ENCODE data around the gene MAMSTR. TPM values are rescaled to one million over a fixed set of nuclear protein-coding genes. Genes with fewer than 3 reads are reported as not detected.
A peak's percentile ranks its signal among the peaks of the same experiment; 100 is the strongest.

Gene MAMSTR
- total RNA-seq, 1 experiment from 2014 or later, result 1.9 TPM

DNA sequence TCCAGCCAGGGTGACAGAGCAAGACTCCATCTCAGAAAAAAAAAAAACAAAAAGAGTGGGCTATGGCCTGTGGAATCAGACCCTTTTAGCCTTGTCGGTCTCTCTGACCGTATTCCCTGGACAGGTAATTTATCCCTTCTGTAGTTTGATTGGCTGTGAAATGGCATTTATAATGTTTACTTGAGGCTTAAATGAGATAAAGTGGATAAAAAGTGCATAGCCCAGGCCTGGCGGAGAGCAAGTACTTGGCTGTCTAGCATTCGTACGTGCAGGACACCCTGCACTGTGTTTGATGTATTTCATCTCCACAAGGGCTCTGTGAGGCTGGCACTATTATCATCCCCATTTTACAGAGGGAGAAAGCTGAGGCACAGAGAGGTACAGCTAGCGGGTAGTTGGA lies 53.7 kb downstream of the MAMSTR start:
- Histone ChIP-seq H3K9me3 (no peaks in the 10 kb centered on the region), H3K4me3 (ENCODE audit: low read depth, low read length) (no peak overlapping the region), H3K27me3 (replicated peaks; ENCODE audit: control insufficient read depth, insufficient read depth, low read length) (no peaks in the 10 kb centered on the region), H3K4me1 (peaks cover 17% of the 10 kb centered on the region), H3K36me3 (ENCODE audit: control insufficient read depth, insufficient read depth, low read length) (no peaks in the 10 kb centered on the region)
- H3K27me3 Mint-ChIP-seq (ENCODE audit: insufficient read depth, unreplicated experiment), result no peaks in the 10 kb centered on the region
- ChIA-PET CTCF (no interaction called here), POLR2A (no interaction called here)
- peak in 1 of 2 experiments; percentile 51 for DNase-seq
- peak overlapping the region; percentile 69 for H3K27ac Mint-ChIP-seq (ENCODE audit: unreplicated experiment)
- peaks cover 8% of the 10 kb centered on the region for H3K36me3 Mint-ChIP-seq (ENCODE audit: insufficient read depth, unreplicated experiment)
- intact Hi-C loops (cut with micrococcal nuclease; ENCODE audit: unreplicated experiment), result no loop called here
- peaks cover 7% of the 10 kb centered on the region for H3K4me1 Mint-ChIP-seq (ENCODE audit: low read depth, unreplicated experiment)
- no peak overlapping the region for H3K4me3 Mint-ChIP-seq (ENCODE audit: unreplicated experiment)
- TF ChIP-seq, protein P1, sequence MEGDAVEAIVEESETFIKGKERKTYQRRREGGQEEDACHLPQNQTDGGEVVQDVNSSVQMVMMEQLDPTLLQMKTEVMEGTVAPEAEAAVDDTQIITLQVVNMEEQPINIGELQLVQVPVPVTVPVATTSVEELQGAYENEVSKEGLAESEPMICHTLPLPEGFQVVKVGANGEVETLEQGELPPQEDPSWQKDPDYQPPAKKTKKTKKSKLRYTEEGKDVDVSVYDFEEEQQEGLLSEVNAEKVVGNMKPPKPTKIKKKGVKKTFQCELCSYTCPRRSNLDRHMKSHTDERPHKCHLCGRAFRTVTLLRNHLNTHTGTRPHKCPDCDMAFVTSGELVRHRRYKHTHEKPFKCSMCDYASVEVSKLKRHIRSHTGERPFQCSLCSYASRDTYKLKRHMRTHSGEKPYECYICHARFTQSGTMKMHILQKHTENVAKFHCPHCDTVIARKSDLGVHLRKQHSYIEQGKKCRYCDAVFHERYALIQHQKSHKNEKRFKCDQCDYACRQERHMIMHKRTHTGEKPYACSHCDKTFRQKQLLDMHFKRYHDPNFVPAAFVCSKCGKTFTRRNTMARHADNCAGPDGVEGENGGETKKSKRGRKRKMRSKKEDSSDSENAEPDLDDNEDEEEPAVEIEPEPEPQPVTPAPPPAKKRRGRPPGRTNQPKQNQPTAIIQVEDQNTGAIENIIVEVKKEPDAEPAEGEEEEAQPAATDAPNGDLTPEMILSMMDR (IDR thresholded peaks at IDR 0.05; ENCODE audit: insufficient read depth in 1 of 2, low read depth in 1 of 2, low read length in 1 of 2, severe bottlenecking in 1 of 2, unreplicated experiment in 1 of 2), result no peak
- no TSS peak for BruUV-seq (replicated peaks)
- H3K9me3 Mint-ChIP-seq (ENCODE audit: unreplicated experiment), result peaks cover 11% of the 10 kb centered on the region

DNA sequence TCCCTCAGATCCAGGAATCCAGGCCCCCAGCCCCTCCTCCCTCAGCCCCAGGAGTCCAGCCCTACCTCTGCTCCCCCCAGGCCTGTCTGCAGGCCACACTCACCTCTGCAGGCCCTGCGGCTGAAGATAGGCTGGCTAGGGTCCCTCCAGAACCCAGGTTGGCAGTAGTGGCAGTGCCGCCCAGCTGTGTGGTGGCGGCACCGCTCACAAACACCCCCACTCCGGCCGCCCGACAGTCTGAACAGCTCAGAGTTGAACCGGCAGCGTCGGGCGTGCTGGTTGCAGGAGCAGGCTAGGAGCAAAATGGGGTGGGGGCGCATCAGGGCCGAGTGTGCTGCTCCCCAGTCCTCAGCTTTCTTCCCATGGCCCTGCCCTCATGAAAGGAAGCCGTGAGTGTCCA lies 55.0 kb downstream of the MAMSTR start:
- TF ChIP-seq, protein P1 (IDR thresholded peaks at IDR 0.05; ENCODE audit: insufficient read depth in 1 of 2, low read depth in 1 of 2, low read length in 1 of 2, severe bottlenecking in 1 of 2, unreplicated experiment in 1 of 2), result no peak
- no TSS peak for BruUV-seq (replicated peaks)

DNA sequence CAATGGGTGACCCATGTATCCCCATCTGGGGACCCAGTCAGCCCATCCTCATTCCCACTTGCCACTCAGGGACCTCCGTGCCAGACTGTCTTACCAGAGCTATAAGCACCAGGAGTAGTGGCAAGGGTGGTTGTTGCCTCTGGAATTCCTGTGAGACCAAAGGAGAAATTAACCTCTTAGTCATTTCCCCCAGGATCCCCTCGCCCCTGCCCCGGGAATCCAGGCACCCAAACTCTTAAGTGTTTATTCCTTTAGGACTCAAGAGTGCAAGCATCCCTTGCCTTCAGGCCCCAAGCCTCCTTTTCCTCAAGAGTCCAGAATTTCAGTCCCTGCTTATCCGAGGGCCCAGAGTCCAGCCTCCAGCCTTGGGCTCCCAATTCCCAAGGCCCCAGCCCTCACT lies 55.9 kb downstream of the MAMSTR start:
- intact Hi-C loops (cut with micrococcal nuclease; ENCODE audit: unreplicated experiment), result no loop called here
- peaks cover 7% of the 10 kb centered on the region for H3K4me1 Mint-ChIP-seq (ENCODE audit: low read depth, unreplicated experiment)
- ChIA-PET POLR2A (no interaction called here), CTCF (no interaction called here)
- TF ChIP-seq, protein P1 (IDR thresholded peaks at IDR 0.05; ENCODE audit: insufficient read depth in 1 of 2, low read depth in 1 of 2, low read length in 1 of 2, severe bottlenecking in 1 of 2, unreplicated experiment in 1 of 2), result no peak
- Histone ChIP-seq H3K4me1 (peaks cover 21% of the 10 kb centered on the region; the same call in 1 of the 2 replicates), H3K27me3 (replicated peaks; ENCODE audit: control insufficient read depth, insufficient read depth, low read length) (no peaks in the 10 kb centered on the region), H3K9me3 (no peaks in the 10 kb centered on the region), H3K4me3 (ENCODE audit: low read depth, low read length) (no peak overlapping the region), H3K36me3 (ENCODE audit: control insufficient read depth, insufficient read depth, low read length) (no peaks in the 10 kb centered on the region)
- no peaks in the 10 kb centered on the region for H3K27me3 Mint-ChIP-seq (ENCODE audit: insufficient read depth, unreplicated experiment)
- no TSS peak for BruUV-seq (replicated peaks)
- no peak overlapping the region for H3K4me3 Mint-ChIP-seq (ENCODE audit: unreplicated experiment)
- no peak for DNase-seq
- peaks cover 9% of the 10 kb centered on the region for H3K36me3 Mint-ChIP-seq (ENCODE audit: insufficient read depth, unreplicated experiment)
- no peaks in the 10 kb centered on the region for H3K9me3 Mint-ChIP-seq (ENCODE audit: unreplicated experiment)
- no peak overlapping the region for H3K27ac Mint-ChIP-seq (ENCODE audit: unreplicated experiment)

More for the DNA sequence above, 55.0 kb downstream of the MAMSTR start:
- CTCF ChIA-PET, result no interaction called here
- DNase-seq, result no peak
- peaks cover 7% of the 10 kb centered on the region for H3K4me1 Mint-ChIP-seq (ENCODE audit: low read depth, unreplicated experiment)
- no peaks in the 10 kb centered on the region for H3K9me3 ChIP-seq
- H3K36me3 ChIP-seq (ENCODE audit: control insufficient read depth, insufficient read depth, low read length), result no peaks in the 10 kb centered on the region
- H3K4me1 ChIP-seq, result peaks cover 21% of the 10 kb centered on the region; the same call in 1 of the 2 replicates
- POLR2A ChIA-PET, result interaction anchor here (0.6 kb wide), 1 partner anchor 208 kb away, joined by 3 read pairs; the partner anchor contains the start of gene PPP1R15A
- no peak overlapping the region for H3K4me3 ChIP-seq (ENCODE audit: low read depth, low read length)
- H3K27me3 ChIP-seq (replicated peaks; ENCODE audit: control insufficient read depth, insufficient read depth, low read length), result no peaks in the 10 kb centered on the region
- H3K9me3 Mint-ChIP-seq (ENCODE audit: unreplicated experiment), result peaks cover 3% of the 10 kb centered on the region
- H3K27ac Mint-ChIP-seq (ENCODE audit: unreplicated experiment), result no peak overlapping the region
- no peak overlapping the region for H3K4me3 Mint-ChIP-seq (ENCODE audit: unreplicated experiment)
- H3K27me3 Mint-ChIP-seq (ENCODE audit: insufficient read depth, unreplicated experiment), result no peaks in the 10 kb centered on the region
- intact Hi-C loops (cut with micrococcal nuclease; ENCODE audit: unreplicated experiment), result no loop called here
- H3K36me3 Mint-ChIP-seq (ENCODE audit: insufficient read depth, unreplicated experiment), result peaks cover 9% of the 10 kb centered on the region

Other genes with a start within 250 kb of the MAMSTR start
- 22.4 and 22.6 TPM in 2 replicates for gene LMTK3, start 207.9 kb downstream of the MAMSTR start, total RNA-seq (2022)
- gene SULT2B1, start 167.6 kb downstream of the MAMSTR start, total RNA-seq (2022), result 1.00 and 1.4 TPM in 2 replicates
- not detected in 2 replicates for gene SPACA4, start 113.0 kb downstream of the MAMSTR start, total RNA-seq (2022)
- 5.8 and 6.8 TPM in 2 replicates for gene FAM83E, start 104.6 kb downstream of the MAMSTR start, total RNA-seq (2022)
- 1,812 and 1,896 TPM in 2 replicates for gene RPL18, start 100.5 kb downstream of the MAMSTR start, total RNA-seq (2022)
- gene SPHK2, start 100.2 kb downstream of the MAMSTR start, total RNA-seq (2022), result 134 and 140 TPM in 2 replicates
- gene DBP, start 82.3 kb downstream of the MAMSTR start, total RNA-seq (2022), result 17.4 and 17.7 TPM in 2 replicates
- 10.5 and 15.9 TPM in 2 replicates for gene CA11, start 73.5 kb downstream of the MAMSTR start, total RNA-seq (2022)
- gene NTN5, start 46.7 kb downstream of the MAMSTR start, total RNA-seq (2022), result 0.12 and 0.34 TPM in 2 replicates
- 13.5 and 16.3 TPM in 2 replicates for gene FUT2, start 23.8 kb downstream of the MAMSTR start, total RNA-seq (2022)
- 5.4 and 5.9 TPM in 2 replicates for gene RASIP1, start 20.9 kb upstream of the MAMSTR start, total RNA-seq (2022)
- gene IZUMO1, start 27.2 kb upstream of the MAMSTR start, total RNA-seq (2022), result 8.9 and 10.3 TPM in 2 replicates
- gene FUT1, start 32.9 kb upstream of the MAMSTR start, total RNA-seq (2022), result 26.1 and 30.5 TPM in 2 replicates
- gene FGF21, start 35.8 kb upstream of the MAMSTR start, total RNA-seq (2022), result 1.9 and 3.0 TPM in 2 replicates
- gene BCAT2, start 91.3 kb upstream of the MAMSTR start, total RNA-seq (2022), result 106 and 109 TPM in 2 replicates
- 27.8 and 30.8 TPM in 2 replicates for gene HSD17B14, start 116.8 kb upstream of the MAMSTR start, total RNA-seq (2022)
- gene PLEKHA4, start 148.9 kb upstream of the MAMSTR start, total RNA-seq (2022), result 3.9 and 5.6 TPM in 2 replicates
- gene PPP1R15A, start 152.7 kb upstream of the MAMSTR start, total RNA-seq (2022), result 83.3 and 94.7 TPM in 2 replicates
- 0.61 and 1.1 TPM in 2 replicates for gene TULP2, start 179.0 kb upstream of the MAMSTR start, total RNA-seq (2022)
- gene NUCB1, start 180.6 kb upstream of the MAMSTR start, total RNA-seq (2022), result 140 and 142 TPM in 2 replicates
- 2.6 and 3.3 TPM in 2 replicates for gene DHDH, start 214.0 kb upstream of the MAMSTR start, total RNA-seq (2022)
- 107 and 110 TPM in 2 replicates for gene BAX, start 235.2 kb upstream of the MAMSTR start, total RNA-seq (2022)
- gene FTL, start 245.6 kb upstream of the MAMSTR start, total RNA-seq (2022), result 2,542 and 2,963 TPM in 2 replicates